ENCODE measurements around the gene AIP. TPM values are rescaled to one million over a fixed set of nuclear protein-coding genes. Genes with fewer than 3 reads are reported as not detected.
"Not testable (repeated sequence)": the region's sequence is repeated elsewhere in the genome, so short reads cannot be mapped to it uniquely, and the experiment has no call there.

Gene AIP
- total RNA-seq, 2 experiments from 2014 or later, result 149 to 164 TPM

DNA sequence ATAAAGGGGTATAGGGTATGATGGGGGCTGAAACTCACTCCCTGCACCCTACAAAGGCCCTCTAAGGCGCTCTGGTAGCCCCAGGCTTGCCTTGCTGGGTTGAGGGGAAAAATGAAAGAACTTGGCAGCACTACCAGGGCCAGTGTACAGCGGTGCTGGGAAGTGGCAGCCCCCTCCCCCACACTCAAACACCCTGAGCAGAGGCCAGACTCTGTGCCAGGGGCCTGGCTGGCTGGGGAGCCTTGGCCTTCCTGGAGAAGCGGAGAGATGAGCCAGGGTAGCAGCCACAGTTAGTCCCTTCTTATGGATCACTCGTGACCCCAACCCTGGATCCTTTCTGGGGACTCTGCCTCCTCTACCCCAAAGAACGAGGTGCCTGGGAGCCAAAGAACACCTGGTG, 16.5 kb upstream of the AIP start:
- H3K4me1 Mint-ChIP-seq, result peaks cover 43% of the 10 kb centered on the region
- H3K36me3 Mint-ChIP-seq (ENCODE audit: low read depth), result peaks cover 4% of the 10 kb centered on the region
- H3K9me3 Mint-ChIP-seq, result no peaks in the 10 kb centered on the region
- ChIA-PET POLR2A (no interaction called here), CTCF (interaction anchor here (1.0 to 2.8 kb wide), 7 partner anchors 16 to 78 kb away, joined by 3 to 10 read pairs (median 6); partner anchors contain the start of genes AIP, PITPNM1 and PTPRCAP)
- H3K4me3 Mint-ChIP-seq, result peak overlapping the region; percentile 16
- H3K27ac Mint-ChIP-seq, result peak overlapping the region; percentile 36
- H3K27me3 Mint-ChIP-seq, result no peaks in the 10 kb centered on the region
- DNase-seq, result no peak

- H3K36me3 Mint-ChIP-seq (ENCODE audit: low read depth), result peaks cover 4% of the 10 kb centered on the region
- no peaks in the 10 kb centered on the region for H3K9me3 Mint-ChIP-seq
- no peaks in the 10 kb centered on the region for H3K27me3 Mint-ChIP-seq
- H3K4me1 Mint-ChIP-seq, result peaks cover 43% of the 10 kb centered on the region
- POLR2A ChIA-PET, result no interaction called here
- CTCF ChIA-PET, result interaction anchor here (0.8 to 2.8 kb wide), 11 partner anchors 11 to 162 kb away, joined by 3 to 10 read pairs (median 5); partner anchors contain the start of genes AIP, NUDT8, PITPNM1 and PPP1CA
- peak overlapping the region; percentile 83 for H3K27ac Mint-ChIP-seq
- no peak for DNase-seq
- H3K4me3 Mint-ChIP-seq, result peak overlapping the region; percentile 89
These were observed 15.7 kb upstream of the AIP start for GRCh38 chr11:67466962-67467771.

GRCh38 chr11:67468056-67468455, 14.8 kb upstream of the AIP start:
- Mint-ChIP-seq H3K36me3 (ENCODE audit: low read depth) (peaks cover 4% of the 10 kb centered on the region), H3K9me3 (no peaks in the 10 kb centered on the region), H3K27ac (peak overlapping the region; percentile 83), H3K27me3 (no peaks in the 10 kb centered on the region), H3K4me1 (peaks cover 43% of the 10 kb centered on the region), H3K4me3 (peak overlapping the region; percentile 89)
- POLR2A ChIA-PET, result interaction anchor here (0.9 kb wide), 1 partner anchor 32 kb away, joined by 3 read pairs; no protein-coding TSS in a partner anchor
- CTCF ChIA-PET, result interaction anchor here (0.5 to 2.8 kb wide), 15 partner anchors 9 to 161 kb away, joined by 3 to 10 read pairs (median 4); partner anchors contain the start of genes AIP, NUDT8, PPP1CA and PTPRCAP
- DNase-seq, result no peak

- no peak for DNase-seq
- peaks cover 4% of the 10 kb centered on the region for H3K36me3 Mint-ChIP-seq (ENCODE audit: low read depth)
- CTCF ChIA-PET, result interaction anchor here (0.5 to 2.8 kb wide), 15 partner anchors 8 to 106 kb away, joined by 3 to 10 read pairs (median 4); partner anchors contain the start of genes AIP, PPP1CA, PTPRCAP and RPS6KB2
- no peaks in the 10 kb centered on the region for H3K9me3 Mint-ChIP-seq
- H3K4me1 Mint-ChIP-seq, result peaks cover 41% of the 10 kb centered on the region
- peak overlapping the region; percentile 83 for H3K27ac Mint-ChIP-seq
- H3K4me3 Mint-ChIP-seq, result peak overlapping the region; percentile 89
- no peaks in the 10 kb centered on the region for H3K27me3 Mint-ChIP-seq
- POLR2A ChIA-PET, result interaction anchor here (0.5 to 1.9 kb wide), 3 partner anchors 32 to 67 kb away, joined by 3 to 6 read pairs (median 5); partner anchors contain the start of gene PPP1CA
These were observed 14.4 kb upstream of the AIP start for GRCh38 chr11:67468456-67468758.

- H3K4me3 Mint-ChIP-seq, result peak within 1 kb of the TSS; percentile 89
- H3K4me1 Mint-ChIP-seq, result peaks cover 41% of the 10 kb centered on the region
- peak; percentile 89 for DNase-seq
- POLR2A ChIA-PET, result interaction anchor here (0.5 to 1.9 kb wide), 3 partner anchors 32 to 67 kb away, joined by 3 to 6 read pairs (median 5); partner anchors contain the start of gene PPP1CA
- H3K36me3 Mint-ChIP-seq (ENCODE audit: low read depth), result peaks cover 4% of the 10 kb centered on the region
- no peaks in the 10 kb centered on the region for H3K27me3 Mint-ChIP-seq
- peak within 1 kb of the TSS; percentile 83 for H3K27ac Mint-ChIP-seq
- CTCF ChIA-PET, result interaction anchor here (0.7 to 2.8 kb wide), 19 partner anchors 8 to 107 kb away, joined by 3 to 10 read pairs (median 4); partner anchors contain the start of genes AIP, PPP1CA, PTPRCAP and RPS6KB2
- H3K9me3 Mint-ChIP-seq, result no peaks in the 10 kb centered on the region
These were observed 13.9 kb upstream of the AIP start, which contains the start of gene TMEM134 for GRCh38 chr11:67468759-67469507. Gene TMEM134, minus strand, starts transcription at chr11:67469251. Its CDS starts 59 bp downstream, at chr11:67469192.

DNA sequence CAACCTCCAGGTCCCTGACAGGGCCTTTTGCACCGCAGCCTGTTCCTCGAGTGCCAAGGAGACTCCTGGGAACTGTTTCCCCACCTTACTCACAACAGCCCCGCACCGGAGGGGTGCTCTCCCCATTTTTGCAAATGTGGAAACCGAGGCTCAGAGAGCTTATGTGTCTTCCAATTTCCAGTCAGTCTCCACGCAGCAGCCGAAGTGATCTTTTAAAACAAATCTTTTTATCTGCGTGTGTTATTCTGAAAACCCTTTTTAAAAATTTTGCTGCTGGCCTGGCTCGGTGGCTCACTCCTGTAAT, 13.4 kb upstream of the AIP start:
- Mint-ChIP-seq H3K27me3 (no peaks in the 10 kb centered on the region), H3K4me3 (peak overlapping the region; percentile 89), H3K9me3 (no peaks in the 10 kb centered on the region), H3K36me3 (ENCODE audit: low read depth) (peaks cover 4% of the 10 kb centered on the region), H3K4me1 (peaks cover 36% of the 10 kb centered on the region), H3K27ac (peak overlapping the region; percentile 80)
- POLR2A ChIA-PET, result interaction anchor here (1.9 kb wide), 1 partner anchor 68 kb away, joined by 6 read pairs; the partner anchor contains the start of gene PPP1CA
- CTCF ChIA-PET, result interaction anchor here (0.7 to 2.0 kb wide), 8 partner anchors 10 to 68 kb away, joined by 3 to 5 read pairs (median 4); partner anchors contain the start of genes PPP1CA, PTPRCAP and RPS6KB2
- no peak for DNase-seq

- ChIA-PET CTCF (interaction anchor here (1.2 to 2.0 kb wide), 4 partner anchors 11 to 62 kb away, joined by 3 to 5 read pairs (median 4); partner anchors contain the start of gene PTPRCAP), POLR2A (interaction anchor here (1.9 kb wide), 1 partner anchor 69 kb away, joined by 6 read pairs; the partner anchor contains the start of gene PPP1CA)
- Mint-ChIP-seq H3K4me3 (no peak overlapping the region), H3K4me1 (peaks cover 31% of the 10 kb centered on the region), H3K9me3 (no peaks in the 10 kb centered on the region), H3K27ac (peak overlapping the region; percentile 80), H3K27me3 (no peaks in the 10 kb centered on the region), H3K36me3 (ENCODE audit: low read depth) (peaks cover under 1% of the 10 kb centered on the region)
- no peak for DNase-seq
These were observed 12.4 kb upstream of the AIP start for GRCh38 chr11:67470337-67471002.

GRCh38 chr11:67472882-67473281, 9.9 kb upstream of the AIP start:
- ChIA-PET CTCF (no interaction called here), POLR2A (no interaction called here)
- no peak for DNase-seq
- Mint-ChIP-seq H3K27ac (no peak overlapping the region), H3K9me3 (no peaks in the 10 kb centered on the region), H3K27me3 (no peaks in the 10 kb centered on the region), H3K36me3 (ENCODE audit: low read depth) (no peaks in the 10 kb centered on the region), H3K4me1 (peaks cover 17% of the 10 kb centered on the region), H3K4me3 (no peak overlapping the region)

DNA sequence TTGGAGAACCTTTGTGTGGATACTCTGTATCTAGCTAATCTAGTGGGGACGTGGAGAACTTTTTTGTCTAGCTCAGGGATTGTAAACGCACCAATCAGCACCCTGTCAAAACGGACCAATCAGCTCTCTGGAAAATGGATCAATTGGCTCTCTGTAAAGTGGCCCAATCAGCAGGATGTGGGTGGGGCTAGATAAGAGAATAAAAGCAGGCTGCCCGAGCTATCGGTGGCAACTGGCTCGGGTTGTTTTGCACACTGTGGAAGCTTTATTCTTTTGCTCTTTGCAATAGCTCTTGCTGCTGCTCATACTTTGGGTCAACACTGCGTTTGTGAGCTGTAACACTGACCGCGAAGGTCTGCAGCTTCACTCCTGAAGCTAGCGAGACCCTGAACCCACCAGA, 6.1 kb upstream of the AIP start:
- H3K4me1 Mint-ChIP-seq; DNase-seq; H3K36me3 Mint-ChIP-seq (ENCODE audit: low read depth); H3K9me3 Mint-ChIP-seq; H3K4me3 Mint-ChIP-seq; H3K27ac Mint-ChIP-seq; H3K27me3 Mint-ChIP-seq; POLR2A ChIA-PET: not testable (repeated sequence)
- CTCF ChIA-PET, result interaction anchor here (0.8 to 1.3 kb wide), 5 partner anchors 8 to 131 kb away, joined by 3 to 5 read pairs (median 3); no protein-coding TSS in a partner anchor

GRCh38 chr11:67477344-67478050, 5.3 kb upstream of the AIP start:
- not testable (repeated sequence) for H3K27me3 Mint-ChIP-seq, H3K4me3 Mint-ChIP-seq
- CTCF ChIA-PET, result interaction anchor here (1.0 to 1.3 kb wide), 4 partner anchors 9 to 132 kb away, joined by 3 to 5 read pairs (median 3); no protein-coding TSS in a partner anchor

DNA sequence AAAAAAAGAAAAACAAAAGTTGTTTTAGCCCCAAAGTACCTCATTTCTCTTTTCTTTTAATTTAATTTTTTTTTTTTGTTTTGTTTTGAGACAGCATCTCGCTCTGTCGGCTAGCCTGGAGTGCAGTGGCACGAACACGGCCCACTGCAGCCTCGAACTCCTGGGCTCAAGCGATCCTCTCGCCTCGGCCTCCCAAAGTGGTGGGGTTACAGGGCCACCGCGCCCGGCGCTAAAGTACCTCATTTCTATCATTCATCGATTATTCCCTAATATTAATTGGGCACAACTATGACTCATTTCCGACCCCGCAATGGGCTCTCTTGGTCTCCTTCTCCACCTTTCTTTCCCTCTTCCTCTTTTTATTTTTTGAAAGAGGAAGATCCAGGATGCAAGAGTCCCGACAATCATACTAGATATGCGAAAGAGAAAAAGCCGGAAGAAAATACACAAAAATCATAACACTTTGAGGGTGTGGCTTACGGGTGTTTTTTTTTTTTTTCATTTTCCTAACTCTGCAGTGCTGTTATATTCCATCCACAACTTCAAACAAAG, 475 bp upstream of the AIP start:
- Mint-ChIP-seq H3K4me1 (peaks cover 40% of the 10 kb centered on the region), H3K4me3 (peak overlapping the region; percentile 86), H3K36me3 (ENCODE audit: low read depth) (peaks cover 24% of the 10 kb centered on the region), H3K9me3 (no peaks in the 10 kb centered on the region), H3K27me3 (no peaks in the 10 kb centered on the region), H3K27ac (peak overlapping the region; percentile 99)
- DNase-seq, result no peak
- POLR2A ChIA-PET, result interaction anchor here (0.6 to 1.1 kb wide), 4 partner anchors 8 to 46 kb away, joined by 3 read pairs; partner anchors contain the start of gene PTPRCAP
- CTCF ChIA-PET, result interaction anchor here (0.5 to 2.0 kb wide), 12 partner anchors 15 to 320 kb away, joined by 3 to 10 read pairs (median 4); partner anchors contain the start of genes PPP1CA and TMEM134

More at GRCh38 chr11:67477344-67478050, 5.3 kb upstream of the AIP start:
- H3K36me3 Mint-ChIP-seq (ENCODE audit: low read depth); H3K9me3 Mint-ChIP-seq; H3K4me1 Mint-ChIP-seq; H3K27ac Mint-ChIP-seq; POLR2A ChIA-PET; DNase-seq: not testable (repeated sequence)
